ENCODE data around the gene NPC1.

The NPC1 gene

DNA sequence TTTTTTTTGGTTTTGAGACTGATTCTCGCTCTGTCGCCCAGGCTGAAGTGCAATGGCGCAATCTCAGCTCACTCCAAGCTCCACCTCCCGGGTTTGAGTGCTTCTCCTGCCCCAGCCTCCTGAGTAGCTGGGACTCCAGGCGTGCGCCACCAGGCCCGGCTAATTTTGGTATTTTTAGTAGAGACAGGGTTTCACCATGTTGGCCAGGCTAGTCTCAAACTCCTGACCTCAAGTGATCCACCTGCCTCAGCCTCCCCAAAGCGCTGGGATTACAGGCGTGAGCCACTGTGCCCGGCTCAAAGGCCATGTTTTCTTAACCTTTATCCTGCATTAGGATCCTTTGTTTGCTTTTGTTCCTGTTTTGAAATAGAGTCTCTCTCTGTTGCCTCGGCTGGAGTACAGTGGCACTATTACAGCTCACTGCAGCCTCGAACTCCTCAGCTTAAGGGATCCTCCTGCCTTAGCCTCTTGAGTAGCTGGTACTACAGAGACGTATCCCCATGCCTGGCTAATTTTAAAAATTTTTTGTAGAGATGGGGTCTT, 41.0 kb downstream of the NPC1 start:
- no peak for DNase-seq

DNA sequence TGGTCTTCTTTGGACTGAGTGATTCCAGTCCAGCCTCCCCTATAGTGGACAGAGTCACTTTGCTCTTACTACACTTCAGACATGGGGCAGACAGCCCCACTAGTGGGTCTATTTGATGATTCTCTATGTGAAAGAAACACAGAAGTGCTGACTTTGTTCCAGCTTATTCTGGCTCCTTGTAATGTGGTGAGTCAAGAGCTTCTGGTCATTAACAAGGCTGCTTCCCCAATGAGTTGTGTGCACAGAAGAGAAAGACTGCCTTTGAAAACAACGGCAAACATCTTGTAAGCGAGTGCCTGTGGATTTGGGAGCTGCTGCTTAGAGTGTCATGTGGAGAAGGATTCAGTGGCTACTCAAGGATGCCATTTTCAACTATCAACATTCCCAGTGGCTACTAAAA, 43.8 kb downstream of the NPC1 start:
- no peak for DNase-seq

DNA sequence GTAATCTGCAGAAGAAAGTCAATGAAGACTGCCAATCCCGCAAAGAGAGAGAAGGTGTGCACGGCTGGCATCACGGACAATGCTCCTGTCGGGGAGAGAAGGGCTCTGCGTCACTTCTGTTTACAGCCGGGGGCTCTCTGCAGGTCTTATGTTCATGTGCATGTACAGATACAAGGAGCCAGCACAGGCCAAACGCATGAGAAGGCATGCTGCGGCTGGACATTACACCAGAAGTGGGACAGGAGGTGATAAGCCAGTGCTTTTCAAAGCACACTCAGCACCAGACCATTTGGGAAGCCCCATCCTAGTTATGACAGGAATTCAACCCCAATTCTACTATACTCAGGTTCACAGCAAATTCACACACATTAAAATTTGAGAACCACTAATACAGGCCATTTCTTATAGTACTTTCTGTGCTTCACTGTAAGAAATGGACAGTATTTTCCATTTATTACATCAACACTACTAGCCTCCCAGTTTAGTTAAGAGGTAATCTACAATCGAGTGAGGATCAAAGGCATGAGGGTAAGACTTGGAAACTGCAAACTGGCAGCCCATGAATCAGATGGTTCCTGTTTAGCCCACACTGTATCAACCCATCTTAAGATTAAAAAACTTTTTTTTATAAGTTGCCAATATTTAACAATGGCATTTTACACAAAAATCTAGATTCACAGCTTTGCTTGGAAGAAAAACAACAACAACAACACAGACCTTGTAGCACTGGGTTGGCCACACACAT, 44.8 kb downstream of the NPC1 start:
- no peak for DNase-seq

DNA sequence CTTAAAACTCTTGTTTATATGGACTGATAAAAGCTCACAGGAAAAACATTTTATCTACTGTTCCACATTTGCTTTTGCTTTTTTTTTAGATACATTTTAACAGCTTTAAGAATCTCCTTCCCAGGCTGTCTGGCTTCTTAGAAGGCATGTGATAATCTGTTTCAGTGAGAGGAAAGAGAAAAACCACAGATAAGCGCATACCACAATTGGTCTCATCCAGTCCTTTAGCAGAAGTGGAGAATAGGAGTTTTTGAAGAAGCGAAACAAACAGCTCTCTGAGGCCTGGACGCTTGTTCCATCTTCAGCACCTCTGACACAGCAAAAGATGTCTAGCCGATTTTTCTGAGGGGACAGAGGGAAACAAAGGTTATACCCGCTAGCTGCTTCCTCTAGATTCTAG, 45.4 kb downstream of the NPC1 start:
- DNase-seq: no peak

DNA sequence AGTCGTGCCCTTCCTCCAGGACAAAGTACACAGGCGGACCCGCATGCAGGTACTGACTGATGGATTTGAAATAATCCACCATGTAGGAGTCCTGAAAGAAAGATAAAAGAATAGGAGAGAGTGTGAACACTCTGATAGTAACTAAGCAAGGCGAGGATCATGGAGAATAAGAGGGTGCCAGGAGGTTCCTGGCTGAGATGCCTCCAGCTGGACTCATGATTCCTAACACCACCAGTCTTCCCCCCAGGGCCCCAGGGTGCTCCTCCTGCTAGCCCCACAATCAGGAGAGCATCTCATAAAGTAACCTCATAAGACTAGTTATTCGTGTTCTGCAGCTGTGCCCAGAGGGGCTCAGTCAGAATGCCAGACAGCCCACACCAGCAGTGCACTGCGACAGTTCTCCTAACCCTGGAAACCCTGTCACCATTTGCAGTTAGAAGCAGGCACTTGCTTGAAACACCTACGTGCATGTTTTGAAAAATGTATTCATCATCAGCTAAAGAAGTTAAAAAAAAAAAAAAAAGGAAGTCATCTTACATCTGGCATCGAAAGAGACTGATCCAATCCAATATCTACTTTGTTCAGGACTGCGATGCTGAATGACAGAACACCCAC, 46.3 kb downstream of the NPC1 start:
- DNase-seq: no peak

DNA sequence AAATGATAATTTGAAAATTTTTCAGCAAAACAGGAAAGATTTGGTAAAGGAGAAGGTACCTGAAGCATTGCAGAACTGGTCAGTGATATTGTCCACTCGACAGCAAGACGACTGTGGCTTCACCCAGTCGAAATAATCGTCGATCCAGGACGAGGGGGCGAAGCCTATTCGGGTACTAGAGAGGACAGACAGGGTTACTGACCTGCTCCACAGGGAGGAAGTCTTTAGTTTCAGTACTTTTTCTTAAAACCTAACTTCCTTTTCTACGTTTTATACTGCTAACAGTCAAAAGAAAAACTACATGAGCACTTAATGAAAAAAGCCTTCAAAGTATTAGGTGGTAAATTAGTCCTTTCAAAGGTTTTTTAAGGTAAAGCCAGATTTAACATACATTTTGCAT, 47.0 kb downstream of the NPC1 start:
- DNase-seq: no peak

DNA sequence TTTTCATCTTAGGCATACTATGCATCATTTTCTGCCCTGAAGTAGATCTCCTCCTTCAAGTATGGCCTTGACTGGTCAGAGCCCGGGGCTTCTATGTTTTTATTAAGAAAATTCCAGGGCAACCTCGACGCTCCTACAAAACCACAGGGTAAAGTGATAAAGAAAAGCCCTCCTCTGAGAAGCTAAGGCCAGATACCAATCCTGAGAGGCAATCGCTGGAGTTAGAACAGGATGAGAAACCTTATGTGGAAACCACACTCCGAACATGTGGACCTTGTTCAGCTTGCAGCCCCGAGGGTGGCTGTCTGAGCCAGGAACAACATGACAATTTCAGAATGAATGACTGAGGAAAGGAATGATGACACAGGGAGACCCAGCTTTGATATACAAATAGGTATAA, 47.4 kb downstream of the NPC1 start:
- no peak for DNase-seq

DNA sequence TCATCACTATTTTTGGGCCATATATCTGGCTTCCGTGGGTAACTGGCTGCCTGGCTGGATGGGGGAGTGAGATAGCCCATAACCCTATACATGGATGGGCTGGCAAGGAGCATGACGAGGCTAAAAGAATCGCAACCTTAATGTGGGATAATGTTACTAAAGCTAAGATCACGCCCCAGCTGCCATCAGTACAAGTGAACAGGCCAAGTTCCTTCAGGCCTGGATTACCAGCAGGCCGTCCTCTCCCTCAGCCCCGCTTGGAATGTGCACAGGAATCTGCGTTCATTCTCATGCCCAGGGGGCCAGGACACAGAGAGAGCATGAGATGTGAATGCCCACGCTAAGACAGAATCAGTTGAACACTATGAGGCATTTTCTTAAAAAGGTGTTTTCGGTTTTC, 48.3 kb downstream of the NPC1 start:
- DNase-seq: no peak

DNA sequence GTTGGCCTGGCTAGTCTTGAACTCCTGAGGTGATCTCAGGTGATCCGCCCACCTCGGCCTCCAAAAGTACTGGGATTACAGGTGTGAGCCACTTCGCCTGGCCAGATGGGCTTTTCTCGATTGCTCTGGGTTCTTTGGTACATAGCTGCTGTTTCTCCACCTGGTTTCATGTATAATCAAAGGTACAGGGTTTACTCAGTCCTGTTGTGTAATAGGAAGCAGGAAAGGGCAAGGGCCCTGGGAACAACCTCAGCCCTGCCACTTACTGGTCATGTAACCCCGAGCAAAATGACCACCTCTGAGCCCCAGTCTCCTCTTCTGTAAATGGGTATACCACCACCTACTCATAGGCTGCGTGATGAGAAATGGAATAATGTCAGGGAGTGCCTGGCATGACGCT, 49.0 kb downstream of the NPC1 start:
- DNase-seq: no peak

DNA sequence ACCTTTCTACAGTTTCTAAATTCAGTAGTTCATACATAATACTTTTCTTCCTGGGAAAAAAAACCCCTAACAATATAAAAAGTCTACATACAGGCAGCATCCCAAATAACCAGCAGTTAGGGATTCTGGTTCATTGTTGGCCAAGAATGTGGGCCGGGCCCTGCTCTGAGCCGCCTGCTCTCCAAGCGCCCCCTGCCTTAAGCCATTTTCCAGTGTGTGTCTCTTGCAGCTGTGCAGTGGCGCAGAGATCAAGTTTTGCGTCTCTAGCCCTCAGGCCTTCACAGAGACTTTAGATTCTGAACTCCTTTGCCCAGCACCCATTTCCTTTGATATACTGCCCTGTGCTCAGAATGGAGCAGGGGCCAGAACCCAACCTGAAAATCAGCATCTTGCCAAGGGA, 50.1 kb downstream of the NPC1 start:
- no peak for DNase-seq

DNA sequence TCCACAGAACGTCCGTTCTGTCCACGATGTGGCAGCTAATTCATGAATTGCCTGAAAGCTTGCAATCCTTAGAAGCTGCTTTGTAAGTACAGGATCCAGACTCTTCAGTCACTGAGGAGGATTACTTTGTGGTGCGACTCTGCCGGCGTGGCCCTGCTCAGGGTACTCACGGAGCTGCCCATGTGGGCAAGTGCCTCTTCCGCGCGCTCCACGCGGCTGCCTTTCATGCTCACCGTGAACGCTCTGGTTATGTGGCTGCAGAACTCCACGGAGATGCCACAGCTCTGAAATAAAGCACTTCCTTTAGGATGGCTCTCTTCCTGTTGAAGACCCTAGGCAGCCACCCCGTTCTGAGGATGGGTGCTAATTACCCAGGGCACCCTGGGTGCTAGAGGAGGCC, 52.0 kb downstream of the NPC1 start:
- DNase-seq: no peak

DNA sequence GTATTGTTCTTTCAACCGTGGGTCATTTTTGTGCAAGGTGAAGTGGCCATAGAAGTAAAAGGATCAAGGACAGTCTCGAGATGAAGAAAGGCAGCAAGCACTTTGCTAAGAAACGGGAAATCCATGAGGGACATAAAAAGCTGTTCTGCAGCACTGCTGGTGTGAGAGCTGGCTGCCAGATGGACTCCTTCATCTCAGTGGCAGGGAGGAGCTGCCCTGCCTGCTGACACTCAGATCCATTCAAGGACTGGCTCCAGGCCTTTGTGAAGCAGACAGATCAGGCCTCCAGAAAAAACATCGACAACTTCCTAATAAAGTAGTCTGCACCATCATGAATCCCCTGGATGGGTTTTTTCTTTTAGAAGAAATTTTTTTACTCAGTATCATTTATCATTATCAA, 53.5 kb downstream of the NPC1 start:
- DNase-seq: no peak

DNA sequence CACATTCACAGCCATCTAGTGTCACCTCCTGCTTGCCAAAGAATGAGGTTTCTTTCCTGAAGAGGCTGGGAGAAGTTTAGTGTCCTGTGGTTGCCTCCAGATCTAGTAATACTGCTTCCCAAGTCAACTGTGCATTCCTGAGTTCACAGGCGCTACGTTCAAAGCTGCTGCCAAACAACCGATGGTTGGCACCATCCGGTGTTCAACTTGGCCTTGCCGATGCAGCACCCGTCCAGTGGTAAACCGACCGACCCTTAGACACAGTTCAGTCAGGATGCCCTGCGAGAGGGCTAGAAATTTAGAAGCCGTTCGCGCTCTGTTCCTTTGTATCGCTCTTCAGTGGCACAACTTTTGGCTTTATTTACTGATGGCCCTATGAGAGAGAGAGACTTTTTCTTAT, 54.4 kb downstream of the NPC1 start:
- DNase-seq: no peak

DNA sequence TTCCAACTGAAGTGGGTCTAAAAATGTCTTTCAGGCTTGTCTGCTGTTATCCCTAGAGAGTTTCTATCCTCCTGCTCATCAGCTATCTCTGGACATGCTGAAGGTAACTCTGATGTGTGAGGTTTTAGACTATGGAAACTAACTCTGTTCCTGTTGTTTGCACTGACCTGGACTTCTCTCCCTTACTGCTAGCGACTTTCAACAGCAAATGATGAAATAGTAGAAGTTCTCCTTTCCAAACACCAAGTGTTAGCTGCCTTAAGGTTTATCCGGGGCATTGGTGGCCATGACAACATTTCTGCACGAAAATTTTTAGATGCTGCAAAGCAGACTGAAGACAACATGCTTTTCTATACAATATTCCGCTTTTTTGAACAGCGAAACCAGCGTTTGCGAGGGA, 56.1 kb downstream of the NPC1 start:
- DNase-seq: no peak

DNA sequence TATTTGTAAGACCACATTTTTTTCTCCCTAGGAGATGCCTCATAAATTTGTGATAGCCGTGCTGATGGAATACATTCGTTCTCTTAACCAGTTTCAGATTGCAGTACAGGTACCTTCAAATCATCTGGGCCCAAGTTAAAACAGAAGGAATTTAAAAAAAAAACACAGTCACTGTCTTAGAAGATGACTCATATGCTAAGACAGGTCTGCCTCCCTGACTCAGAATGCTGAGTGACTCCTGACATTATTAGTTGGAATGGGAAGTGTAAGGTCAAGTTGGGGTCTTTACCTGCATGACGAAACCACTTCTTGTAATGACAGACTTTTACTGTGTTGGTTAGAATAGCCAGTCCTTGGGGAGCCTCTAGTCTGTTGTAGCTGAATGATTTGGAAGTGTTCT, 56.7 kb downstream of the NPC1 start:
- no peak for DNase-seq

DNA sequence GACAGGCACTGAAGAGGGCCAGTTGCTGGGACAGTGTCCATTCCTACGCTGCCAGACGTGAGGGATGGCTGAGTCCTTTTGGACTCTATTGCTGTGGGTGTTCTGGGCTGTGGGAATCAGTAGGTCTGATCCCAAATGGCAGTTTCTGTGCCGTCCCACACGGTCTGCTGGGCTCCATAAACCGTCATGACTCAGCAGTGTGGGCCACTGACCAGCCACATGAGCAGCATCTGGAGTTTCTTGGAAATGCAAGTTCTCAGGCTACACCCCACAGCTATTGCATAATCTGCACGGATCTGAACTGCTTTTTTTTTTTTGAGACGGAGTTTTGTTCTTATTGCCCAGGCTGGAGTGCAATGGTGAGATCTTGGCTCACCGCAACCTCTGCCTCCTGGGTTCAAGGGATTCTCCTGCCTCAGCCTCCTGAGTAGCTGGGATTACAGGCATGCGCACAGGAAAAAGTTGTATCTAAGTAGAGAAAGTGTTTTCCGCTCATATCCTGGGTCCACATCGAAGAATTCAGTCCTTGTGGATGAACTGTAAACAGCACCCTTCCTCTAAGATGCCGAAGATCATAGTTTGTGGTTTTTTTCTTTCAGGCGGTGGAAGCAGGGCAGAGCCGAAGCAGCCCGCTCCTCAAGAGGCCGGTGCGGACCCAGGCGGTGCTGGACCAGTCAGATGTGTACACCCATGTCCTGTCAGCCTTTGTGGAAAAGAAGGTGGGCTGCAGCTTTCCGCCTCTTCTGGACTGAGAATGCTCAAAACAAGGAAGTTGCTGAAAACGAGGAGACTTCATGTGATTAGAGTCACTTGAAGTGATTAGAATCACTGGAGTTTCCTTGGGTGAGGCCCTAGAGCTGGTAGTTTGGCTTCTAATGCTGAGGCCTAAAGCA, 57.5 kb downstream of the NPC1 start:
- no peak for DNase-seq

DNA sequence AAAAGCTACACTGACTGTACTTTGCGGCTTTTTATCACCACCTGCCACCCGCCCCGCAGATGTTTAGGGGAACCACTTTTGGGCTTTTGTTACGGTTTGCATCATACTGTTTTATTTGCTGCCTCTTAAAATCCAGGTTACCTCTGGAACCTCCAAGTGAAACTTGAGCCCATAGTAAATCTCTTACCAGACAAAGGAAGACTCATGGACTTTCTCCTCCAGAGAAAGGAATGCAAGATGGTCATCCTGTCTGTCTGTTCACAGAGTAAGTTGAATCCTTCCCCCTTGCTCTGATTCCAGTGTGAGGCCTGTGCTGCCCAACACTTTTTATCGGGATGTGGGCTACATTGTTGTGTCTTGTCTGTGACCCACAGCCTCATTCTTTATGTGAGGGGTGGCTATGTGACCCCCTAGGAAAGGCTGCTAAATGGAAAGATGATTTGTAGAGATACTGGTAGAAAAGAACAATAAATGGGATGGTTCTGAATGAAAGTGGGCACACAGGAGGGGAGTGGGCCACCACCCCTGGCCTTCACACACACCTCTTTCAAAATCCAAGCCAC, 59.7 kb downstream of the NPC1 start:
- no peak for DNase-seq

DNA sequence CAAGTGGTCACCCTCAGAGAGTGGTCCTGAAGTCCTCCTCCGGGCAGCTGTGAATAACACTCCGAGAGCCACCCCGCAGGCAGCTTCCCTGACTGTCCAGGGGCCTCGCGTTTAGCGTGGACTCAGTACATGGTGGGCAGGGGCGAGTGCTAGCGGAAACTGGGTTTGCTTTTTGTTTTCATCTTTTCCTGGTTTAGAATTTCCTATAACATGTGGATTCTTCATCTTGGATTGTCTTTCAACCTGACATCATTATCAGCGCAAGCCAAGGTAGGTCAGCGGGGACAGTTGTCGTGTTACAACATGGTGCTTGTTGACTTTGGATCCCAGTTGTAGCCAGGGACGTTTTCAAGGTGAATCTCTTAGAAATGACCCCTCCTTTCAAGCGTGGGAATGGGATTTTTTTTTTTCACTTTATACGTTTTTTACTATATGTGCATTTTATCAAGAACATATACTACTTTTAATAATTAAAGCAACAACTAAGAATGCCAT, 62.0 kb downstream of the NPC1 start:
- DNase-seq: no peak

DNA sequence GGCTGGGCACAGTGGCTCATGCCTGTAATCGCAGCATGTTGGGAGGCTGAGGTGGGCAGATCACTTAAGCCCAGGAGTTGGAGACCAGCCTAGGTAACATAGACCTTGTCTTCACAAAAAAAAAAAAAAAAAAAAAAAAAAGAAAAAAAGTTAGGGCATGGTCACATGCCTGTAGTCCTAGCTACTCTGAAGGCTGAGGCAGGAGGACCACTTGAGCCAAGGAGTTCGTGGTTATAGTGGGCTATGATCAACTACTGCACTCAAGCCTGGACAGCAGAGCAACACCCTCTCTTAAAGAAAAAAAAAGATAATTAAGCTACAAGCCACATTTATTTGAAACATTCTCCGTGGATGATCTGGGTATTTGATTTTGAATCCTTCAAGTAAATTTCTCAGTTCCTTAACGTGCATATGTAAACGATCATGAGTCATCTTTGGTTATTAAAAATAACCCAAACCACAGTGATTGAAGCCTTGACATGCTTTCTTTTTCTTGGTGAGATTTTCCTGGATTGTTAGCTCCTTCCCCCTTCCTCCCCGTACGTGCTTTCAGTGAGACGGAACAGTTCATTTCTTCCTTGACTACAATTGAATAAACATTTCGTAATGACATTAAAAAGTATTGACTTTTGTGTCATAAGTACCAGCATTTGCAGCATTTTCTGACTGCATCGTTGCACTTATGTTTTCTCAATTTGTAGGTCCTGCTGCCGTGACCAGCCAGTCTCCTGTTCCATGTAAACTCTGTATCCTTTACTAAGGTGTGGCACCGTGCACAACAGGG, 62.7 kb downstream of the NPC1 start:
- DNase-seq: no peak

DNA sequence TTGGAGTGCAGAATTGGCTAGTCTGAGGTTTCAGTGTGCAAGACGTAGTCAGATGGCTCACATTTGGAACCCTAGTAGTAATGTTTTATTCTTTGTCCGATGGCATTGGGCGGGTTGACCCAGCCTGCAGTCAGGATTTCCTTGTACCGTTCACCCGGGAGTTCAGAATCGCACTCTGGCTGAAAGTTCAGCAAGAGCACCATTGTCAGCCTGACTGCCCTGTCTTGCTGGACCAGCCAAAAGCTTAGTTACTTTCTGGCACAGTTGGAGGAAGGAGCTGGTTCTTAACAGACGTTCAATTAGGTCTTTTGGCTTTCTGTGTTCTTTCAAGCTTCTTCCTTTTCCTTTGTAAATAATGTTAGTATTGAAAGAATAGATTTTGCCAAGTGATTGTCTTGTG, 64.4 kb downstream of the NPC1 start:
- no peak for DNase-seq

DNA sequence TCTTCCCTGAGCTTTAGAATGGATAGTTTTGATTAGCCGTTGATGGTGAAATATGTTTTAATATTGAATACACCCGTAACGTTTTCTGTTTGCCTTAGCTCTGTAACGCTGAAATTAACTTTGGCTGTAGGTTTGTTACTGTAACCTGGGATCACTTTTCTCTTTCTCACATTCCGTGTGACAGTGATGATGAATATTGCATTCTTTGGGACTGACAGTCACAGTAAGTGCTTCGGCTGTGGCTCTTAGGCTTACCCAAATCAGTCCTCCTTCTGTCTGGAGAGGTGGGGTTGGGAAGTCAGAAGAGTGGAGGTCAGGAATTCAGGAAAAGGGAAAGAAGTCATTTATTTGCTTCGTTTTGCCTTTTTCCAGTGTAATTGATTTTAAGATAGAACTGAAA, 65.0 kb downstream of the NPC1 start:
- no peak for DNase-seq

DNA sequence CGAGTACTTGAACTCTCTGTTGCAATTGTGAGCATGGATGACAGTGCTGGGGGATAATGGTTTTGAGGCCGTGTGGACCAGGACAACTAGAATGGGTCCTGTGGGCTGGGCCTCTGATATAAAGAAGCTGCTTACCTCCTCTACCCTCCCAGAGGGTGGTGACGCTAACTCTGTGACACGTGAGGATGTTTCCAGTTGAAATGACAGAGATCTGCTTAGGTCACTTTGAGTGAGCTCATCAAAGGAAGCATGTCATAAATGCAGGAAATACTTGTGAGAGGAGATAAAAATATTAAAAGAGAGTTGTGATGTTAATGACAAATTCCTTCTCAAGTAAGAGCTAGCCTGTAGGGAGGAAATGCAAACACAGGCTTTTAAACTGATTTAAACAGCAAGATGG, 66.6 kb downstream of the NPC1 start:
- no peak for DNase-seq

Data from activated effector memory CD4-positive, alpha-beta T cell treated with anti-CD3 and anti-CD28 coated beads, Interleukin-2, amount 50 U/mL, for 16 hours (primary cell).